ENCODE results near the gene UBE2Z. TPM values are rescaled to one million over a fixed set of nuclear protein-coding genes. Genes with fewer than 3 reads are reported as not detected.

The UBE2Z gene
- total and polyA plus RNA-seq, 9 of the 15 experiments (the other 6 are each of a cell fraction or from before 2014, with no cell fraction given), result 11.8 to 89.0 (median 38.2) TPM

DNA sequence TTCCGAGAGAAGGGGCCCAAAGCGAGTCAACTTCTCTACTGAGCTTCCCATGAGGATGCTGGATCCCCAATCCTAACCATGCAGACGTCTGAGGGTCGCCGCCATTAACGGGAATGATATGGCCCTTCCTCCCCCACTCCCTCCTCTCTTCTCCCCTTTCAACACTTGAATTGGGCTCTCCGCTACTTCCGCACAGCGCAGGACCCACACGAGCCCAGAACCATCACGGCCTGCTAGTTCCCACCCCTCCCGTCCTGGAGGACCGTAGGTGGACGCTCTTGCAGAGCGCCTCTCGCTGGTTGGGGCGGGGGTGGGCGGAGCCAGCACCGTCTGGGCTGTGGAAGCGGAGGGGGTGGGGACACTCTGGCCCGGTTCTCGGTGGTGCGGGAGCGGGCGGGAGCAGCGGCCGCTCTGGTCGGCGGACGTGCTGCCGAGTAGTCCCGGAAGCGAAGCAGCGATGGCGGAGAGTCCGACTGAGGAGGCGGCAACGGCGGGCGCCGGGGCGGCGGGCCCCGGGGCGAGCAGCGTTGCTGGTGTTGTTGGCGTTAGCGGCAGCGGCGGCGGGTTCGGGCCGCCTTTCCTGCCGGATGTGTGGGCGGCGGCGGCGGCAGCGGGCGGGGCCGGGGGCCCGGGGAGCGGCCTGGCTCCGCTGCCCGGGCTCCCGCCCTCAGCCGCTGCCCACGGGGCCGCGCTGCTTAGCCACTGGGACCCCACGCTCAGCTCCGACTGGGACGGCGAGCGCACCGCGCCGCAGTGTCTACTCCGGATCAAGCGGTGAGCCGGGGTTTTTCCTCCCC is at the start of gene UBE2Z (continued):
- TF ChIP-seq, protein P1, sequence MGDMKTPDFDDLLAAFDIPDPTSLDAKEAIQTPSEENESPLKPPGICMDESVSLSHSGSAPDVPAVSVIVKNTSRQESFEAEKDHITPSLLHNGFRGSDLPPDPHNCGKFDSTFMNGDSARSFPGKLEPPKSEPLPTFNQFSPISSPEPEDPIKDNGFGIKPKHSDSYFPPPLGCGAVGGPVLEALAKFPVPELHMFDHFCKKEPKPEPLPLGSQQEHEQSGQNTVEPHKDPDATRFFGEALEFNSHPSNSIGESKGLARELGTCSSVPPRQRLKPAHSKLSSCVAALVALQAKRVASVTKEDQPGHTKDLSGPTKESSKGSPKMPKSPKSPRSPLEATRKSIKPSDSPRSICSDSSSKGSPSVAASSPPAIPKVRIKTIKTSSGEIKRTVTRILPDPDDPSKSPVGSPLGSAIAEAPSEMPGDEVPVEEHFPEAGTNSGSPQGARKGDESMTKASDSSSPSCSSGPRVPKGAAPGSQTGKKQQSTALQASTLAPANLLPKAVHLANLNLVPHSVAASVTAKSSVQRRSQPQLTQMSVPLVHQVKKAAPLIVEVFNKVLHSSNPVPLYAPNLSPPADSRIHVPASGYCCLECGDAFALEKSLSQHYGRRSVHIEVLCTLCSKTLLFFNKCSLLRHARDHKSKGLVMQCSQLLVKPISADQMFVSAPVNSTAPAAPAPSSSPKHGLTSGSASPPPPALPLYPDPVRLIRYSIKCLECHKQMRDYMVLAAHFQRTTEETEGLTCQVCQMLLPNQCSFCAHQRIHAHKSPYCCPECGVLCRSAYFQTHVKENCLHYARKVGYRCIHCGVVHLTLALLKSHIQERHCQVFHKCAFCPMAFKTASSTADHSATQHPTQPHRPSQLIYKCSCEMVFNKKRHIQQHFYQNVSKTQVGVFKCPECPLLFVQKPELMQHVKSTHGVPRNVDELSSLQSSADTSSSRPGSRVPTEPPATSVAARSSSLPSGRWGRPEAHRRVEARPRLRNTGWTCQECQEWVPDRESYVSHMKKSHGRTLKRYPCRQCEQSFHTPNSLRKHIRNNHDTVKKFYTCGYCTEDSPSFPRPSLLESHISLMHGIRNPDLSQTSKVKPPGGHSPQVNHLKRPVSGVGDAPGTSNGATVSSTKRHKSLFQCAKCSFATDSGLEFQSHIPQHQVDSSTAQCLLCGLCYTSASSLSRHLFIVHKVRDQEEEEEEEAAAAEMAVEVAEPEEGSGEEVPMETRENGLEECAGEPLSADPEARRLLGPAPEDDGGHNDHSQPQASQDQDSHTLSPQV (IDR thresholded peaks at IDR 0.05), result no peak
- TF ChIP-seq MAZ (CRISPR knock-in tag; conservative IDR thresholded peaks at IDR 0.05 in 1 of 2, IDR thresholded peaks at IDR 0.05 in 1 of 2) (peak; percentile 97), PPARD (CRISPR knock-in tag; IDR thresholded peaks at IDR 0.05) (no peak), BDP1 (IDR thresholded peaks at IDR 0.05; ENCODE audit: insufficient read depth, insufficient read length) (no peak), NRF1 (conservative IDR thresholded peaks at IDR 0.05 in 1 of 2, IDR thresholded peaks at IDR 0.05 in 1 of 2) (peak; percentile 59 to 66), POLR3A (IDR thresholded peaks at IDR 0.05; ENCODE audit: borderline replicate concordance, extremely low read depth, insufficient read depth, insufficient read length) (no peak), POLR2B (IDR thresholded peaks at IDR 0.05; ENCODE audit: low read depth, partially characterized antibody) (peak; percentile 84), ELF4 (CRISPR knock-in tag; IDR thresholded peaks at IDR 0.05) (peak; percentile 73), PCBP1 (IDR thresholded peaks at IDR 0.05; ENCODE audit: low read depth, low read length, poor library complexity, severe bottlenecking) (peak; percentile 23), NONO (IDR thresholded peaks at IDR 0.05; ENCODE audit: low read depth in 2 of 2, low read length in 1 of 2) (peak; percentile 58 to 87; a peak in 2 of 4 replicates), NEUROD1 (IDR thresholded peaks at IDR 0.05; ENCODE audit: borderline replicate concordance, low read depth, low read length, partially characterized antibody) (peak; percentile 47)
- TF ChIP-seq, protein P2, sequence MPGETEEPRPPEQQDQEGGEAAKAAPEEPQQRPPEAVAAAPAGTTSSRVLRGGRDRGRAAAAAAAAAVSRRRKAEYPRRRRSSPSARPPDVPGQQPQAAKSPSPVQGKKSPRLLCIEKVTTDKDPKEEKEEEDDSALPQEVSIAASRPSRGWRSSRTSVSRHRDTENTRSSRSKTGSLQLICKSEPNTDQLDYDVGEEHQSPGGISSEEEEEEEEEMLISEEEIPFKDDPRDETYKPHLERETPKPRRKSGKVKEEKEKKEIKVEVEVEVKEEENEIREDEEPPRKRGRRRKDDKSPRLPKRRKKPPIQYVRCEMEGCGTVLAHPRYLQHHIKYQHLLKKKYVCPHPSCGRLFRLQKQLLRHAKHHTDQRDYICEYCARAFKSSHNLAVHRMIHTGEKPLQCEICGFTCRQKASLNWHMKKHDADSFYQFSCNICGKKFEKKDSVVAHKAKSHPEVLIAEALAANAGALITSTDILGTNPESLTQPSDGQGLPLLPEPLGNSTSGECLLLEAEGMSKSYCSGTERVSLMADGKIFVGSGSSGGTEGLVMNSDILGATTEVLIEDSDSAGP (CRISPR knock-in tag; IDR thresholded peaks at IDR 0.05), result no peak
- TF ChIP-seq, protein P3, sequence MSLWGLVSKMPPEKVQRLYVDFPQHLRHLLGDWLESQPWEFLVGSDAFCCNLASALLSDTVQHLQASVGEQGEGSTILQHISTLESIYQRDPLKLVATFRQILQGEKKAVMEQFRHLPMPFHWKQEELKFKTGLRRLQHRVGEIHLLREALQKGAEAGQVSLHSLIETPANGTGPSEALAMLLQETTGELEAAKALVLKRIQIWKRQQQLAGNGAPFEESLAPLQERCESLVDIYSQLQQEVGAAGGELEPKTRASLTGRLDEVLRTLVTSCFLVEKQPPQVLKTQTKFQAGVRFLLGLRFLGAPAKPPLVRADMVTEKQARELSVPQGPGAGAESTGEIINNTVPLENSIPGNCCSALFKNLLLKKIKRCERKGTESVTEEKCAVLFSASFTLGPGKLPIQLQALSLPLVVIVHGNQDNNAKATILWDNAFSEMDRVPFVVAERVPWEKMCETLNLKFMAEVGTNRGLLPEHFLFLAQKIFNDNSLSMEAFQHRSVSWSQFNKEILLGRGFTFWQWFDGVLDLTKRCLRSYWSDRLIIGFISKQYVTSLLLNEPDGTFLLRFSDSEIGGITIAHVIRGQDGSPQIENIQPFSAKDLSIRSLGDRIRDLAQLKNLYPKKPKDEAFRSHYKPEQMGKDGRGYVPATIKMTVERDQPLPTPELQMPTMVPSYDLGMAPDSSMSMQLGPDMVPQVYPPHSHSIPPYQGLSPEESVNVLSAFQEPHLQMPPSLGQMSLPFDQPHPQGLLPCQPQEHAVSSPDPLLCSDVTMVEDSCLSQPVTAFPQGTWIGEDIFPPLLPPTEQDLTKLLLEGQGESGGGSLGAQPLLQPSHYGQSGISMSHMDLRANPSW (CRISPR knock-in tag; IDR thresholded peaks at IDR 0.05), result no peak
- TF ChIP-seq, protein P4, sequence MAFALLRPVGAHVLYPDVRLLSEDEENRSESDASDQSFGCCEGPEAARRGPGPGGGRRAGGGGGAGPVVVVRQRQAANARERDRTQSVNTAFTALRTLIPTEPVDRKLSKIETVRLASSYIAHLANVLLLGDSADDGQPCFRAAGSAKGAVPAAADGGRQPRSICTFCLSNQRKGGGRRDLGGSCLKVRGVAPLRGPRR (CRISPR knock-in tag; IDR thresholded peaks at IDR 0.05), result no peak
